NCI-H146 treated with DMSO at 0.1 percent for 48 hours (cell line): ENCODE measurements around the gene SLC25A30.
"Not testable (repeated sequence)": the region's sequence is repeated elsewhere in the genome, so short reads cannot be mapped to it uniquely, and the experiment has no call there.

Experiments
- DNase-seq: peaks from one replicate; lab custom pipeline; 2025; ENCODE audit not compliant: unreplicated experiment; lab: John Stamatoyannopoulos, UW

Gene SLC25A30

GRCh38 chr13:45368571-45368970 lies 49.6 kb downstream of the SLC25A30 start:
- DNase-seq, result no peak

- no peak for DNase-seq
Measured at GRCh38 chr13:45368005-45368404, 50.2 kb downstream of the SLC25A30 start.

DNA sequence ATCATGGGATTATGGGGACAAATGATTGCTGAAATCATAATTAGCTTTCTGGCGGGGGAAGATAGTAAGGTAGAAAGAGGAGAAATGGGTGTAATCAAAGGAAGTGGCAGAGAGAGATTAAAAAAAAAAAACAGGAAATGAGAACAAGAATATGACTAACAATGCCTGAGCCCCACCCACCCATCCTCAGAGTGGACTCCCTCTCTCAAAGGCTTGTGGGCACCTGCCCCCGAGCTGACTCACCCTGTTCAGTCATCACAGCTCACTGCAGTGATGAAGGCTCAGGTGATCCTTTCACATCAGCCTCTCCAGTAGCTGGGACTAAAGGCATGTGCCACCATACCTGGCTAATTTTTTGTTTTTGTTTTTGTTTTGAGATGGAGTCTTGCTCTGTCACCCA lies 50.8 kb downstream of the SLC25A30 start:
- DNase-seq, result peak; percentile 20

GRCh38 chr13:45365558-45365885 lies 52.7 kb downstream of the SLC25A30 start:
- DNase-seq, result no peak

GRCh38 chr13:45364876-45365557 lies 53.2 kb downstream of the SLC25A30 start:
- DNase-seq, result no peak

DNA sequence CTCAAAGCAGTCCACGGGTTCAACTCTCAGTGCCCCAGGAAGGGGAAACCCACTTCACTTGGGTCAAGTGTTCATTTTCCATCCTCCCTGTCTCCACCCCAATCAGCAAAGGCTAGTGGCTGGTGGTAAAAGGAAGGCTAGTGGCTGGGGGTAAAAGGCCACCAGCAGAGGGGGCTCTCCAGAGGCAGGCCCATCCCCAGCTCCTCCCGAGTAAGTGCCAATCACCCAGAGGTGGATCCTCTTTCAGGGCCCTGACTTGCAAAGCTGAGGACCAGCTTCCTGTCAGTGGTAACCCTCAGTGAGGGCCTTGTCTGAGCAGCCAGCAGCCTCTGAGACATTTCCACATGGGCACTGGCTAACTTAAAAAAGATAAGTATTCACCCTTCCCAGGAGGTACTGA lies 55.2 kb downstream of the SLC25A30 start:
- no peak for DNase-seq

GRCh38 chr13:45361596-45362206 lies 56.5 kb downstream of the SLC25A30 start:
- DNase-seq, result no peak

GRCh38 chr13:45356966-45357672 lies 61.1 kb downstream of the SLC25A30 start:
- no peak for DNase-seq

DNA sequence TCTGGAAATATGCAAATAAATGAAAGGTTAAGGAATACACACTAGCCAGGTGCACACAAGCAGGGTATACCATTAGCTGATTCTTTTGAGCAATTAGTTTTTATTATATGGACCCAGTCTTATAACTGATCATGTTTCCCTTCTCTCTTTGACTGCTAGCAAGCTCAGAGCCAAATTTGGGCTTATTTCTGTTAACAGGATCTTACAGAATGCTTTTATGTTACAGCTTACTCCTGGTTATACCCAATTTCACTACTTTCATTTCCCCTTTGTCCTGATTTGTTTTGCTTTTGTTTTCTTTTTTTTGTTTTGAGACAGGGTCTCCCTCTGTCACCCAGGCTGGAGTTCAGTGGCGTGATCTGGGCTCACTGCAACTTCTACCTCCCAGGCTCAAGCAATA lies 64.3 kb downstream of the SLC25A30 start:
- DNase-seq, result no peak

- DNase-seq, result no peak
Measured at GRCh38 chr13:45352031-45352430, 66.1 kb downstream of the SLC25A30 start.

DNA sequence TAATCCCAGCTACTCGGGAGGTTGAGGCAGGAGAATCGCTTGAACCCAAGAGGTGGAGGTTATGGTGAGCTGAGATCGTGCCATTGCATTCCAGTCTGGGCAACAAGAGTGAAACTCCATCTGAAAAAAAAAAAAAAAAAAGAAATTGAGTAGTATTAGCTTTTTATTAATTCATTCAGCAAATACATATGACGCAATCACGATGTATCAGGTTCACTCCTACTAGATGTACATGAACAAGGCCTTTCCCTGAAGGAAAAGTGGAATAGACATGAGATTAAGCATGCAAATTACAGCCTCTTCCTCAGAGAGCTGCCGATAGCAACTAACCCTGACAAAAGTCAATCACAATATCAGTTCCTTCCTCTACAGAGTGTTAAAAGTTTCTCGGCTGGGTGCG lies 68.0 kb downstream of the SLC25A30 start:
- no peak for DNase-seq

DNA sequence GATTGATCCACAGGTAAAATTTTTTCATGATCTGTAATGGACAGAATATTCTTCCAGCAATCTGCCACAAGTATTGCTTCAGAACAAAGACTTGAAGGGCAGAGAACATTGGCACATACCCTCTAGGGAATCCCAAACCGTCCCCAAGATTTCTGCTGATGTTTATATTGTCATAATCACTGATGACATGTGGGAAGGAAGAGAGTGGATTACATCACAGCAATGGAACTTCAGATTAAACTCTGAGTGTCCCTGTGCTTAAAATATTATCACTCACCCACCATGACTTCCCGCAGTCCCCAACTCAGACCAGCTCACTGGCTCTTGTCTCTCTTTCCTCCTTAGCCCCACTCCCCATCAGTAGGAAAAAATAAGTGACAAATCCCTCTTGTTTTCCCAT lies 68.7 kb downstream of the SLC25A30 start:
- no peak for DNase-seq

GRCh38 chr13:45344064-45344463 lies 74.1 kb downstream of the SLC25A30 start:
- not testable (repeated sequence) for DNase-seq
